Panc1 (cell line): ENCODE measurements around the gene ARHGAP6. TPM values are rescaled to one million over a fixed set of nuclear protein-coding genes. Genes with fewer than 3 reads are reported as not detected.

Experiments
- ATAC-seq: fragments of 200-7000 bp; cut with Tn5 transposase; 2 replicates; pipeline ENCODE4 v1.9.1; 2020; ENCODE audit warnings: mild to moderate bottlenecking, moderate library complexity
- BruUV-seq: library from RNA; stranded (reverse); fragments of 400-500 nt; replicated peaks from 2 replicates; lab custom pipeline; 2021; lab: Mats Ljungman, UMichigan
- CTCF ChIA-PET: fragments of 300-600 bp; sonication (Branson Sonifier 250); formaldehyde crosslinking; loops from one replicate; lab custom pipeline; 2022; ENCODE audit warnings: antibody characterized with exemption; lab: Charles Lee
- POLR2A ChIA-PET: fragments of 300-600 bp; sonication (Branson Sonifier 250); formaldehyde crosslinking; loops from one replicate; lab custom pipeline; 2022; ENCODE audit warnings: antibody characterized with exemption; lab: Charles Lee
- DNase-seq: peaks from one replicate; pipeline ENCODE4 v3.0.0-alpha.2; 2010; ENCODE audit warnings: low read depth, low spot score
- H3K27ac ChIP-seq: 2 replicates; pipeline ENCODE4 v1.5.1; 2011; ENCODE audit warnings: mild to moderate bottlenecking, low read length, inconsistent platforms
- H3K27me3 ChIP-seq: fragments of 200-500 bp; sonication (Bioruptor generic); 2 replicates; pipeline ENCODE4 v1.6.0; 2014; ENCODE audit warnings: low read length, inconsistent platforms; ENCODE audit not compliant: control insufficient read depth, insufficient read depth
- H3K36me3 ChIP-seq: fragments of 200-500 bp; sonication (Bioruptor generic); 2 replicates; pipeline ENCODE4 v1.5.1; 2014; ENCODE audit warnings: inconsistent platforms, mild to moderate bottlenecking, low read length, moderate library complexity; ENCODE audit not compliant: control insufficient read depth, insufficient read depth
- H3K4me1 ChIP-seq: 2 replicates; pipeline ENCODE4 v1.5.1; 2011; ENCODE audit warnings: inconsistent platforms, mild to moderate bottlenecking, low read length, moderate library complexity; ENCODE audit not compliant: control insufficient read depth, insufficient read depth
- H3K4me3 ChIP-seq, 2 experiments: 2 replicates each; pipeline ENCODE4 v1.5.1; 2011 to 2012; ENCODE audit warnings: low read depth in 2 of 2, low read length in 2 of 2, mild to moderate bottlenecking in 2 of 2, inconsistent platforms in 1 of 2, moderate library complexity in 1 of 2
- H3K9me3 ChIP-seq: fragments of 200-500 bp; sonication (Bioruptor generic); 2 replicates; pipeline ENCODE4 v1.5.1; 2014; ENCODE audit warnings: low read depth, mild to moderate bottlenecking, inconsistent platforms, low read length, moderate library complexity; ENCODE audit not compliant: control insufficient read depth, insufficient read depth
- CTCF ChIP-seq: fragments of 450-650 bp; IDR thresholded peaks from 2 replicates; pipeline ENCODE4 v1.5.1; 2017; ENCODE audit warnings: mild to moderate bottlenecking
- POLR2AphosphoS5 ChIP-seq: IDR thresholded peaks from 2 replicates; pipeline ENCODE4 v1.6.1; 2012; ENCODE audit warnings: mild to moderate bottlenecking, low read depth, low read length, moderate library complexity
- SIN3A ChIP-seq: IDR thresholded peaks from 2 replicates; pipeline ENCODE4 v1.6.1; 2012; ENCODE audit warnings: low read depth, mild to moderate bottlenecking, low read length, moderate library complexity, borderline replicate concordance; ENCODE audit not compliant: insufficient read depth
- TCF7L2 ChIP-seq: IDR thresholded peaks from 2 replicates; pipeline ENCODE4 v1.6.1; 2011; ENCODE audit warnings: mild to moderate bottlenecking, low read depth, low read length, inconsistent platforms
- in situ Hi-C: cut with HindIII; loops from 2 replicates; pipeline ENCODE4 v1.10.0; 2016; ENCODE audit warnings: low sequenced_read_pairs, low pct_unique_long_range_greater_than_20kb
- intact Hi-C: fragments of 100-400 bp; cut with micrococcal nuclease; formaldehyde crosslinking; loops from one replicate; pipeline ENCODE4 v1.10.0; 2022; ENCODE audit not compliant: unreplicated experiment
- microRNA-seq: library from miRNA; unstranded; fragments of <30 nt; microRNA quantifications from one replicate; pipeline ENCODE4 v1.1.0, GENCODE V29; 2020; ENCODE audit not compliant: unreplicated experiment
- total RNA-seq: library from RNA; stranded (reverse); gene quantifications from one replicate; pipeline ENCODE4 v1.2.1, GENCODE V29; 2021; ENCODE audit not compliant: unreplicated experiment

The ARHGAP6 gene
- total RNA-seq, 1 experiment from 2014 or later, result 0.13 TPM

GRCh38 chrX:11089802-11090201 is 575.9 kb downstream of the ARHGAP6 start:
- BruUV-seq, result no TSS peak
- no peaks in the 10 kb centered on the region for H3K4me1 ChIP-seq
- no peaks in the 10 kb centered on the region for H3K36me3 ChIP-seq
- no peaks in the 10 kb centered on the region for H3K9me3 ChIP-seq
- ATAC-seq (no peak), DNase-seq (no peak)
- H3K4me3 ChIP-seq, result no peak overlapping the region
- TF ChIP-seq SIN3A (no peak), TCF7L2 (no peak), POLR2AphosphoS5 (no peak), CTCF (no peak)
- H3K27me3 ChIP-seq, result no peaks in the 10 kb centered on the region
- ChIA-PET POLR2A (no interaction called here), CTCF (no interaction called here)
- no peak overlapping the region for H3K27ac ChIP-seq
- in situ Hi-C loops (no loop called here), intact Hi-C loops (no loop called here)

Small RNA genes lying within 50 kb of the gene (microRNA-seq; reads per million reads assigned to microRNA genes)
- not detected for gene MIR548AX

Other genes starting within 250 kb of the ARHGAP6 start
- 17.0 TPM for gene MSL3, start 92.3 kb upstream of the ARHGAP6 start, total RNA-seq